GM10266 (cell line): Measurements from ENCODE around the gene AACS.
"Not testable (repeated sequence)": the region's sequence is repeated elsewhere in the genome, so short reads cannot be mapped to it uniquely, and the experiment has no call there.

ENCODE experiments used
- DNase-seq: peaks from one replicate; pipeline ENCODE4 v3.0.0; 2012; ENCODE audit errors: extremely low spot score
- CTCF ChIP-seq: IDR thresholded peaks from 2 replicates; pipeline ENCODE4 v1.5.1; 2012; ENCODE audit warnings: mild to moderate bottlenecking, low read depth; ENCODE audit not compliant: control insufficient read depth, insufficient read depth; ENCODE audit errors: missing control alignments

The AACS gene

DNA sequence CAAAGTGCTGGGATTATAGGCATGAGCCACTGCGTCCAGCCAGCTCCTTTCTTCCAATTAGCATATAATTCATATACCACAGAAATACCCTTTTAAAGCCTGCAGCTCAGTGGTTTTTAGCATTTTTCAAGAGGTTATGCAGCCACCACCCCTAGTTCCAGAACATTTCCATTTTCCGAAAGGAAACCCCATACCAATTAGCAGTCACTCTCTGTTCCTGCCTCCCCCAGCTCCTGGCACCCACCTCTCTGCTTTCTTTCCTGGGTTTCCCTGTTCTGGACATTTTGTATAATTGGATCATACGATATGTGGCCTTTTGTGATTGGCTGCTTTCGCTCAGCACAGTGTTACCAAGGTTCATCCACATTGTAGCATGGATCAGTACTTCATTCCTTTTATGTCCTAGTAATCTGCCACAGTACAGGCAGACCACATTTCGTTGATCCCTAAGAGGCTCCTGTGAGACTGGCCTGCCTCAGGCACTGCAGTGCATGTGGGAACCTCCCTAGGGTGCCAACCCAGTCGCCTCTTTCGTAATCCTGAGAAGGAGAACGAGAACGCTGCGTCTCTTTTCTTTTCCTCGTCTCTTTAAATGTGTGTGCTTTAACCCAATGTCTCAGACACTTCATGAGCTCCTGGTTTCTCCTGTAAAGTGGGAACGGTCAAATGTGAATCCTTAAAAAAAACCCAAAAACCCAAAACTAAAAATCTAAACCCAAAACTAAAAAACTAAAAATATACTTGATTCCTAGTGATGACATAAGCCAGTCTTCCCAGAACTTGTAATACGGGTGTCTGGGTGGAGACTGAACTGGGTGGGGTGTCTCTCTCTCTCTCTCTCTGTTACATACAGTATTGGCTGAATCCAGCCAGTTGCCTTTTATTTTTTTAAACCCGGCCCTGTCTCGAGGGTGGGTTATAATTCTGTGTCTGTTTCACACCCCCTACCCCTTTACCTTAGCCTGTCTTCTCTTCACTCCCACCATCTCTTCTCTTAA lies 14.7 kb downstream of the AACS start:
- no peak for TF ChIP-seq CTCF
- DNase-seq = no peak

- DNase-seq = no peak
- TF ChIP-seq CTCF = no peak
These were observed 16.2 kb downstream of the AACS start for GRCh38 chr12:125081427-125081826.

- DNase-seq = no peak
- no peak for TF ChIP-seq CTCF
These were observed 17.8 kb downstream of the AACS start for GRCh38 chr12:125083072-125083471.

DNA sequence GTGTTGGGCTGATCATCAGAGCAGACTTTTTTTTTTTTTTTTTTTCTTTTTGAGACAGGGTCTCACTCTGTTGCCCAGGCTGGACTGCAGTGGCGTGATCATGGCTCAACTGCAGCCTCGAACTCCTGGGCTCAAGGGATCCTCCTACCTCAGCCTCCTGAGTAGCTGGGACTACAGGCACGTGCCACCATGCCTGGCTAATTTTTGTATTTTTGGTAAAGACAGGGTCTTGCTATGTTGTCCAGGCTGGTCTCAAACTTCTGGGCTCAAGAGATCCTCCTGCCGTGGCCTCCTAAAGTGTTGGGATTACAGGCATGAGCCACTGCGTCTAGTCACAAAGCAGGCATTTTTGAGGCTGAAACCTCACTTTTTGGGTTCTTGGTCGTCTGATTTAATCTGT lies 23.0 kb downstream of the AACS start:
- not testable (repeated sequence) for DNase-seq

DNA sequence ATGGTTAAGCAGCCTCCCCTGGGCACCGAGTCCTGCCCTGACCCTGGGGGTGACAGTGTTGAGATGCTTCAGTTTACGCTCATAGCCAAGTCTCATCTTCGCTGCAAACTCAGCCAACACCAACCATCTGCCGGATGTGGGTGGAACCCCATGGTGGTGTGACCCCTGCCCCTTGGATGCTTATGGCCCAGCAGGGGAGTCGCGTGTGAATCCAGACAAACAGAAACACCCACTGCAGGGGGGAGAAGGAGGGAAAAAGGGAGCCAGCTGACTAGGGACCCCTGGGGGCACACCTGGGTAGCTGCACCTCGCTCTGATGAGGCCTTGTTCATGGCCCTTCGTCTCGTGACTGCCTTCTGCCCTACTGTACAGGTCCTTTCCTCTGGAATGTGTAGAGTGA lies 23.8 kb downstream of the AACS start:
- DNase-seq = no peak

GRCh38 chr12:125089626-125090025 lies 24.4 kb downstream of the AACS start:
- no peak for TF ChIP-seq CTCF
- DNase-seq = no peak

More for the DNA sequence above, 23.8 kb downstream of the AACS start:
- TF ChIP-seq CTCF = no peak

DNA sequence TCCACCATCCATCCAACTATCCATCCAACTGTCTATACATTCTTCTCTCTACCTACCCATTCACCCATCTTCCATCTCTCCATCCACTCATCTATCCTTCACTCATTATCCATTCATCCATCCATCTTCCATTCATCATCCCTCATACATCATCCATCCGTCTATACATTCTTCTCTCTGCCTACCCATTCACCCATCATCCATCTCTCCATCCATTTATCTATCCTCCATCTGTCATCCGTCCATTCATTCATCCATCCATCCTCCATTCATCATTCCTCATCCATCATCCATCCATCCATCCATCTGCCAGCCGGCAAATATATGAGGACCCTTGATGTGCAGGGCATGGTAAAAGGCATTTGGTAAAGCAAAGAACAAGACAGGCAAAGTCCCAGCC lies 25.2 kb downstream of the AACS start:
- no peak for DNase-seq
- no peak for TF ChIP-seq CTCF

GRCh38 chr12:125091401-125091800 lies 26.2 kb downstream of the AACS start:
- DNase-seq = no peak
- TF ChIP-seq CTCF = no peak
